H1 (cell line): ENCODE measurements around the gene CHCHD1. TPM values are rescaled to one million over a fixed set of nuclear protein-coding genes. Genes with fewer than 3 reads are reported as not detected.
A peak's percentile ranks its signal among the peaks of the same experiment; 100 is the strongest.
"Not testable (repeated sequence)": the region's sequence is repeated elsewhere in the genome, so short reads cannot be mapped to it uniquely, and the experiment has no call there.

Experiments used
- CTCF ChIA-PET: fragments of 300-600 bp; sonication (Branson Sonifier 250); formaldehyde crosslinking; loops from one replicate; lab custom pipeline; 2021; ENCODE audit not compliant: partially characterized antibody; lab: Charles Lee
- POLR2A ChIA-PET: fragments of 300-600 bp; sonication (Branson Sonifier 250); formaldehyde crosslinking; loops from one replicate; lab custom pipeline; 2021; ENCODE audit warnings: inconsistent platforms; ENCODE audit not compliant: partially characterized antibody; lab: Charles Lee
- DNase-seq, 2 experiments: peaks; one replicate each; pipeline versions ENCODE4 v3.0.0 to v3.0.0-alpha.2; 2010 to 2022; ENCODE audit warnings: low spot score in 2 of 2, low read depth in 1 of 2, mixed read lengths in 1 of 2
- FAIRE-seq: peaks from 2 replicates; lab custom pipeline; 2011; peaks lifted over from hg19 to GRCh38; lab: Jason Lieb, UNC
- H2AFZ ChIP-seq: 2 replicates; pipeline ENCODE4 v1.8.1; 2012; ENCODE audit warnings: low read length, inconsistent platforms
- H2AK5ac ChIP-seq: 2 replicates; pipeline ENCODE4 v1.6.1; 2013; ENCODE audit warnings: low read depth, low read length
- H2BK120ac ChIP-seq: replicated peaks from 2 replicates; pipeline ENCODE3; 2013; ENCODE audit warnings: low read depth, low read length, inconsistent platforms
- H2BK12ac ChIP-seq: 2 replicates; pipeline ENCODE4 v1.6.1; 2013; ENCODE audit warnings: low read depth, low read length
- H2BK15ac ChIP-seq: 2 replicates; pipeline ENCODE4 v1.6.1; 2013; ENCODE audit warnings: low read length
- H2BK20ac ChIP-seq: 2 replicates; pipeline ENCODE4 v1.6.1; 2013; ENCODE audit warnings: low read length
- H2BK5ac ChIP-seq: 2 replicates; pipeline ENCODE4 v1.6.1; 2013; ENCODE audit warnings: low read depth, low read length
- H3K14ac ChIP-seq: 2 replicates; pipeline ENCODE4 v1.6.1; 2013; ENCODE audit warnings: inconsistent platforms; ENCODE audit not compliant: insufficient read length
- H3K18ac ChIP-seq: 2 replicates; pipeline ENCODE4 v1.6.1; 2013; ENCODE audit warnings: low read length; ENCODE audit errors: extremely low read depth
- H3K23ac ChIP-seq: 2 replicates; pipeline ENCODE4 v1.6.1; 2013; ENCODE audit warnings: inconsistent platforms; ENCODE audit not compliant: insufficient read length
- H3K23me2 ChIP-seq: 2 replicates; pipeline ENCODE4 v1.6.1; 2013; ENCODE audit warnings: low read depth, low read length
- H3K27ac ChIP-seq: 2 replicates; pipeline ENCODE4 v1.6.1; 2011; ENCODE audit warnings: low read depth, low read length, inconsistent platforms
- H3K27me3 ChIP-seq, 4 experiments: replicated peaks in 1 of 4; 1 replicate in 1 of 4; 2 replicates in 3 of 4; pipeline versions ENCODE4 v1.6.1 to v1.8.1; 2011 to 2013; ENCODE audit warnings: low read length in 3 of 4, mild to moderate bottlenecking in 3 of 4, inconsistent platforms in 2 of 4, mixed read lengths in 2 of 4, moderate library complexity in 1 of 4; ENCODE audit not compliant: control insufficient read depth in 3 of 4, insufficient read depth in 3 of 4; ENCODE audit errors: extremely low read depth in 1 of 4
- H3K36me3 ChIP-seq, 4 experiments: 2 replicates each; pipeline versions ENCODE4 v1.6.1 to v1.8.1; 2011 to 2013; ENCODE audit warnings: mild to moderate bottlenecking in 4 of 4, low read length in 3 of 4, moderate library complexity in 2 of 4, control low read depth in 1 of 4, inconsistent platforms in 1 of 4; ENCODE audit not compliant: insufficient read depth in 4 of 4, control insufficient read depth in 2 of 4
- H3K4ac ChIP-seq: replicated peaks from 2 replicates; pipeline ENCODE3; 2013; ENCODE audit warnings: low read length, low read depth, mixed read lengths, inconsistent platforms; ENCODE audit not compliant: insufficient read length
- H3K4me1 ChIP-seq, 4 experiments: replicated peaks in 1 of 4; 1 replicate in 1 of 4; 2 replicates in 3 of 4; pipeline versions ENCODE4 v1.6.1 to v1.8.1; 2011 to 2013; ENCODE audit warnings: low read length in 3 of 4, inconsistent platforms in 2 of 4, mixed read lengths in 1 of 4; ENCODE audit not compliant: insufficient read depth in 4 of 4, control insufficient read depth in 3 of 4
- H3K4me2 ChIP-seq, 2 experiments: 2 replicates each; pipeline versions ENCODE4 v1.6.1 to v1.8.1; 2011 to 2013; ENCODE audit warnings: low read depth in 2 of 2, low read length in 2 of 2, control low read depth in 1 of 2, inconsistent platforms in 1 of 2, mild to moderate bottlenecking in 1 of 2; ENCODE audit not compliant: insufficient read depth in 1 of 2
- H3K4me3 ChIP-seq, 4 experiments: fragments of 200-600, 300-600 bp in 1 of 4; sonication (generic), shearing (Covaris generic), sonication (Bioruptor Twin) in 1 of 4; 2 replicates each; pipeline versions ENCODE4 v1.5.1 to v1.8.1; 2011 to 2016; ENCODE audit warnings: low read length in 4 of 4, low read depth in 3 of 4, control low read depth in 2 of 4, inconsistent platforms in 2 of 4, mild to moderate bottlenecking in 2 of 4, mixed read lengths in 1 of 4, moderate library complexity in 1 of 4; ENCODE audit not compliant: insufficient read depth in 2 of 4; ENCODE audit errors: extremely low read depth in 1 of 4
- H3K56ac ChIP-seq: replicated peaks from 2 replicates; pipeline ENCODE3; 2013; ENCODE audit warnings: low read depth, mild to moderate bottlenecking, mixed read lengths, low read length, inconsistent platforms; ENCODE audit not compliant: insufficient read length
- H3K79me1 ChIP-seq: 2 replicates; pipeline ENCODE4 v1.6.1; 2013; ENCODE audit warnings: low read depth, low read length, control low read depth
- H3K79me2 ChIP-seq, 2 experiments: 2 replicates each; pipeline versions ENCODE4 v1.6.1 to v1.8.1; 2012 to 2013; ENCODE audit warnings: low read length in 2 of 2, mild to moderate bottlenecking in 2 of 2, inconsistent platforms in 1 of 2; ENCODE audit not compliant: insufficient read depth in 2 of 2, control insufficient read depth in 1 of 2
- H3K9ac ChIP-seq, 4 experiments: replicated peaks in 1 of 4; 1 replicate in 1 of 4; 2 replicates in 3 of 4; pipeline versions ENCODE4 v1.6.1 to v1.8.1; 2011 to 2013; ENCODE audit warnings: low read depth in 3 of 4, low read length in 3 of 4, control low read depth in 2 of 4, mild to moderate bottlenecking in 2 of 4, moderate library complexity in 2 of 4, inconsistent platforms in 1 of 4; ENCODE audit errors: extremely low read depth in 1 of 4
- H3K9me3 ChIP-seq, 2 experiments: 2 replicates each; pipeline versions ENCODE4 v1.6.1 to v1.8.1; 2012 to 2013; ENCODE audit warnings: mild to moderate bottlenecking in 2 of 2, moderate library complexity in 2 of 2, control low read depth in 1 of 2, inconsistent platforms in 1 of 2, low read depth in 1 of 2, low read length in 1 of 2, mixed read lengths in 1 of 2; ENCODE audit not compliant: insufficient read depth in 2 of 2
- H4K20me1 ChIP-seq, 2 experiments: replicated peaks in 1 of 2; 2 replicates each; pipeline versions ENCODE3 to v1.8.1; 2011 to 2013; ENCODE audit warnings: inconsistent platforms in 2 of 2, low read length in 2 of 2, mild to moderate bottlenecking in 1 of 2; ENCODE audit not compliant: insufficient read depth in 2 of 2, control insufficient read depth in 1 of 2
- H4K5ac ChIP-seq: 2 replicates; pipeline ENCODE4 v1.6.1; 2013; ENCODE audit warnings: low read length, low read depth, mixed read lengths, inconsistent platforms; ENCODE audit not compliant: insufficient read length
- H4K8ac ChIP-seq: 2 replicates; pipeline ENCODE4 v1.8.0; 2013; ENCODE audit warnings: mild to moderate bottlenecking, moderate library complexity, low read length, inconsistent platforms; ENCODE audit not compliant: insufficient read depth; ENCODE audit errors: extremely low read depth
- H4K91ac ChIP-seq: replicated peaks from 2 replicates; pipeline ENCODE3; 2013; ENCODE audit warnings: low read length, mixed read lengths, inconsistent platforms; ENCODE audit not compliant: insufficient read length
- POLR2A ChIP-seq, 2 experiments: IDR thresholded peaks; 1 replicate in 1 of 2; 2 replicates in 1 of 2; pipeline ENCODE4 v1.6.1; 2011; ENCODE audit warnings: low read depth in 2 of 2, low read length in 2 of 2, mild to moderate bottlenecking in 2 of 2; ENCODE audit errors: control extremely low read depth in 1 of 2
- WGBS, 2 experiments: shearing (Covaris generic) in 1 of 2; methylation state at CpG; one replicate each; pipeline versions ENCODE4 v1.1.6 to v1.1.7; 2013 to 2015; ENCODE audit warnings: low lambda C conversion rate in 2 of 2, mixed read lengths in 2 of 2, inconsistent platforms in 1 of 2, low coverage in 1 of 2, missing lambda C conversion rate in 1 of 2; ENCODE audit not compliant: insufficient replicate concordance in 2 of 2, insufficient coverage in 1 of 2, insufficient read length in 1 of 2; ENCODE audit errors: extremely low coverage in 1 of 2, missing lambda C conversion rate in 1 of 2; 5-methylcytosine and 5-hydroxymethylcytosine counted together
- polyA plus RNA-seq, 7 experiments: library from polyadenylated mRNA; depleted of rRNA in 3 of 7; stranded (reverse) in 5 of 7; unstranded in 2 of 7; fragments of >200 nt in 5 of 7; fragments of 200-250 nt in 2 of 7; gene quantifications; 1 replicate in 5 of 7; 2 replicates in 1 of 7; 4 replicates in 1 of 7; pipeline versions ENCODE4 v1.2.1 to v1.2.3, GENCODE V29; 2011 to 2013; ENCODE audit warnings: missing spikeins in 2 of 7, mixed read lengths in 2 of 7
- total RNA-seq: library from RNA; stranded (reverse); fragmentation: NEBNext Ultra II Directional; extraction: Animal tissue kit (Norgen Biotek cat#: 25700); gene quantifications from 2 replicates; pipeline ENCODE4 v1.2.1, GENCODE V29; 2021

CHCHD1 gene
- total and polyA plus RNA-seq, 2 of the 8 experiments (the other 6 are each of a cell fraction or from before 2014, with no cell fraction given) = 44.9 to 58.1 TPM

DNA sequence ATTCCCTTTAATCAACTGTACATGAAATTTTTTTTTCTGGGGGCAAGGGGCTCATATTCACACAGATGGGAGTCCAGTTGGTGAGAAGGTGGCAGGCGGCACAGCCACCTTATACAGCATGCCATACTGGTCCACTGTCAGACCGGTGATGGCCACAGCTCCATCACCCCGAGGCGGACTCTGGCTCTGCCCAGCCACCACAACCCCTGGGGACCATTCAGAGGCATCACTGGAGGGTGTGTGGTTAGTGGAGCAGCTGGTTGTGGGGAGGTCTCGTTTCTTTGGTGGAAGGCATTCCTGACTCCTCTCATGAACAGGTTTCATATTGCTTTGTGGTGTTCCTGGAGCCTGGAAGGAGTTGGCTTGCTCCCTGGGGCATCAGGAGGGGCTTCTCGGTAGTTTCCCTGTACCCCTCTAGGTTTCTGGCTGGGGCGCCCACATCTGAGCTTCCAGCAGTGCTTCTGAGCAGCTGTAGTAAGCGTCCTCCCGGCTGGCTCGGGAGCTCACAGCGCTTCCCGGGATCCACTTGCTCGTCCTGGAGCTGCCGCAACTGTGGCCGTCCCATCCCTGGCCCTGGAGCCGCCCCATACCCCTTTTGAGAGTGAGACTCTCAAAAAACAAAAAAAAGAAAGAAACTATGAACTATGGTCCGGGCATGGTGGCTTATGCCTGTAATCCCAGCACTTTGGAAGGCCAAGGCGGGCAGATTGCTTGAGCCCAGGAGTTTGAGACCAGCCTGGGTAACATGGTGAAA lies 41.2 kb upstream of the CHCHD1 start:
- H4K8ac ChIP-seq, H3K9ac ChIP-seq, H3K27me3 ChIP-seq, H3K14ac ChIP-seq, H3K18ac ChIP-seq, H3K4me3 ChIP-seq, H3K36me3 ChIP-seq, H3K9me3 ChIP-seq, H3K79me2 ChIP-seq, H2BK12ac ChIP-seq, FAIRE-seq, H4K91ac ChIP-seq, H4K20me1 ChIP-seq, H3K23ac ChIP-seq, H2BK120ac ChIP-seq, H2BK5ac ChIP-seq, H2AFZ ChIP-seq, H2AK5ac ChIP-seq, H3K56ac ChIP-seq, H3K27ac ChIP-seq, H3K79me1 ChIP-seq, H3K23me2 ChIP-seq, H2BK20ac ChIP-seq, H4K5ac ChIP-seq, H3K4me2 ChIP-seq, DNase-seq, H3K4ac ChIP-seq, H2BK15ac ChIP-seq: not testable (repeated sequence)
- ChIA-PET CTCF (interaction anchor here (0.6 kb wide), 1 partner anchor 421 kb away, joined by 3 read pairs; no protein-coding TSS in a partner anchor), POLR2A (interaction anchor here (1.1 to 7.0 kb wide), 7 partner anchors 9 to 293 kb away, joined by 3 to 124 read pairs (median 8); a partner anchor contains a TSS)
- peak in 1 of 2 experiments; percentile 33; a peak in 1 of 3 replicates for TF ChIP-seq POLR2A (IDR thresholded peaks at IDR 0.05; ENCODE audit: control extremely low read depth in 1 of 2, low read depth in 2 of 2, low read length in 2 of 2)
- WGBS, 2 experiments = 95% methylated on average over 17 of the region's 18 CpGs; no CpG with 5 or more reads in 1 of the 2 experiments
- peaks cover 5 to 20% (median 10%) of the 10 kb centered on the region in 4 experiments; a peak in 6 of 7 replicates for H3K4me1 ChIP-seq
